ENCODE data around the gene EPHA8. TPM values are rescaled to one million over a fixed set of nuclear protein-coding genes. Genes with fewer than 3 reads are reported as not detected.

EPHA8 gene
- not detected in 2 replicates for total RNA-seq (2014; rRNA removed; shearing (Covaris generic))
- polyA plus RNA-seq (2015; cell fraction: cytosol; rRNA removed): not detected in 2 replicates
- not detected in 2 replicates for polyA plus RNA-seq (2015; cell fraction: nucleus; rRNA removed)

GRCh38 chr1:22562584-22563583 is at the start of gene EPHA8:
Gene EPHA8 (plus strand): TSS chr1:22563489. CDS start chr1:22563636, 147 bp downstream.
- no peak for DNase-seq (ENCODE audit: low read depth)

GRCh38 chr1:22516906-22517571 is 46.2 kb upstream of the EPHA8 start:
- DNase-seq (ENCODE audit: low read depth): no peak

- no peak for DNase-seq (ENCODE audit: low read depth)
Measured at GRCh38 chr1:22517956-22518355, 45.3 kb upstream of the EPHA8 start.

GRCh38 chr1:22518379-22518778 is 44.9 kb upstream of the EPHA8 start:
- DNase-seq (ENCODE audit: low read depth): no peak

GRCh38 chr1:22520871-22521270 is 42.4 kb upstream of the EPHA8 start:
- no peak for DNase-seq (ENCODE audit: low read depth)

GRCh38 chr1:22521692-22522091 is 41.6 kb upstream of the EPHA8 start:
- no peak for DNase-seq (ENCODE audit: low read depth)

GRCh38 chr1:22522221-22522743 is 41.0 kb upstream of the EPHA8 start:
- DNase-seq (ENCODE audit: low read depth): no peak

- DNase-seq (ENCODE audit: low read depth): no peak
Measured at GRCh38 chr1:22524481-22524880, 38.8 kb upstream of the EPHA8 start.

- no peak for DNase-seq (ENCODE audit: low read depth)
Measured at GRCh38 chr1:22525211-22525610, 38.1 kb upstream of the EPHA8 start.

- no peak for DNase-seq (ENCODE audit: low read depth)
Measured at GRCh38 chr1:22525646-22526045, 37.6 kb upstream of the EPHA8 start.

- no peak for DNase-seq (ENCODE audit: low read depth)
Measured at GRCh38 chr1:22526098-22526497, 37.2 kb upstream of the EPHA8 start.

GRCh38 chr1:22526677-22527076 is 36.6 kb upstream of the EPHA8 start:
- DNase-seq (ENCODE audit: low read depth): no peak

GRCh38 chr1:22527122-22527521 is 36.2 kb upstream of the EPHA8 start:
- no peak for DNase-seq (ENCODE audit: low read depth)

GRCh38 chr1:22527555-22528296 is 35.6 kb upstream of the EPHA8 start:
- no peak for DNase-seq (ENCODE audit: low read depth)

- no peak for DNase-seq (ENCODE audit: low read depth)
Measured at GRCh38 chr1:22528451-22528850, 34.8 kb upstream of the EPHA8 start.

GRCh38 chr1:22529901-22530621 is 33.2 kb upstream of the EPHA8 start:
- DNase-seq (ENCODE audit: low read depth): peak; percentile 15

- no peak for DNase-seq (ENCODE audit: low read depth)
Measured at GRCh38 chr1:22530715-22531114, 32.6 kb upstream of the EPHA8 start.

GRCh38 chr1:22531251-22531650 is 32.0 kb upstream of the EPHA8 start:
- DNase-seq (ENCODE audit: low read depth): no peak

- DNase-seq (ENCODE audit: low read depth): no peak
Measured at GRCh38 chr1:22533244-22533895, 29.9 kb upstream of the EPHA8 start.

- DNase-seq (ENCODE audit: low read depth): no peak
Measured at GRCh38 chr1:22534951-22535350, 28.3 kb upstream of the EPHA8 start.

All from HT1080 (cell line).